NCI-H146 treated with DMSO at 0.1 percent for 48 hours (cell line): ENCODE measurements around the gene COX18.

Experiments used
- DNase-seq: peaks from one replicate; lab custom pipeline; 2025; ENCODE audit not compliant: unreplicated experiment; lab: John Stamatoyannopoulos, UW

Gene COX18

DNA sequence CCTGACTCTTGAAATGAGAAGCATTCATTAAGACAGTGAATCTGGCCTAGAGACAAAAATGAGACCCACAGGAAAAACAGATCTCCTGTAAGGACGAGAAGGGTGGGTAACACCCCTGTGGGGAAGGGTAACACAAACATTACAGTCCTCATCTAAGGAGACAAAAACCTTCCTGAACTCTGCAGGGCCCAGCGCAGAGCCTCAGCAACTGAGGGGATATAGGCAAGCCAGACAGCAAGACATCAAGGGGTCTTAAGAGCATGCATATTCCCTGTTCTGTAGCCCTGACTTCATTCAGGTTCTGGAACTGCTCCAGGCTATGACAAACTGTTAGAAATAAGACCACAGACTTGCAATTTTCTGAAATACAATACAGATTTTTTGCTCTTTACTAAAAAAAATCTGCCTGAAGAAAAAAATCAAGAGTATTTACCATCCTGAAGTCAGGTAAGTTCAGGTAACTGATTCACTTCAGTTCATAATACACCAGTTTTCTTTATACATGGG is 15.5 kb downstream of the COX18 start:
- DNase-seq: no peak

- no peak for DNase-seq
These were observed 16.4 kb downstream of the COX18 start for GRCh38 chr4:73053076-73053475.

- no peak for DNase-seq
These were observed 17.9 kb downstream of the COX18 start for GRCh38 chr4:73051625-73052024.

GRCh38 chr4:73045879-73046278 is 23.6 kb downstream of the COX18 start:
- DNase-seq: no peak

DNA sequence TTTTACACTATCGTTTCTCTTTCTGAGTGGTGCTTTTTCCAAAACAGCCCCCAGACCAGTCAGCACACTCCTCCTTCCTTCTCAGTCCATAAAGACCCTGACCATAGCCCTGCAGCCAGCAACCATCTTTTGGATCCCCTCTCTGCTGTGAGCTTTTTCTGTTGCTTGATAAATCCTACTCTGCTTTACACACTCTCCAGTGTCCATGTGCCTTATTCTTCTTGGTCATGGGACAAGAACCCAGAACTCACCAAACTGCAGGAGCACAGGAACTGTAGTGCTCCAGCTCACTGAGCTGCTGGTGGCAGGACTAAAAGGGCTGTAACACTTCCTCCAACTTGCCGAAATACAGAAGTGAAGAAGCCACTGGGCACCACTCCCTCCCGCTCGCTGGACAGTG is 32.5 kb downstream of the COX18 start:
- DNase-seq: no peak

GRCh38 chr4:73036123-73036522 is 33.4 kb downstream of the COX18 start:
- DNase-seq: no peak

- no peak for DNase-seq
These were observed 34.6 kb downstream of the COX18 start for GRCh38 chr4:73034896-73035295.

- DNase-seq: no peak
These were observed 40.9 kb downstream of the COX18 start for GRCh38 chr4:73028621-73029020.

DNA sequence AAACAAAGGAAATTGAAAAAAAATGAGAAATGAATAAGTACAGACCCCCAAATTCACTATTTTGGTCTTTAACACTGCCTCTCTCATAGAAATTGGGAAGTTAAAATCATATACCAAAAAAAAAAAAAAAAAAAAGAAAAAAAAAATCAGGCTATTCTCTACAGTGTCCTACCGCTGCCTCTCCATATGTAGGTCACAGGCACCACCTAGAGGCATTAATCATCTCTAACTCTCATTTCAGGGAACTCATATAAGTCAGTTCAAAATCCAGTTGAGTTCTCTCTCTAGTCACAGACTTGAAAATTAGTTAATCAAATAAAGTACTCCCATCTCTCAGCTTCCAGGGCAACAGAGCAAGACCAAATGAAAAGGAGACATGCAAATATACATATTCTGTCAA is 47.9 kb downstream of the COX18 start:
- DNase-seq: no peak

DNA sequence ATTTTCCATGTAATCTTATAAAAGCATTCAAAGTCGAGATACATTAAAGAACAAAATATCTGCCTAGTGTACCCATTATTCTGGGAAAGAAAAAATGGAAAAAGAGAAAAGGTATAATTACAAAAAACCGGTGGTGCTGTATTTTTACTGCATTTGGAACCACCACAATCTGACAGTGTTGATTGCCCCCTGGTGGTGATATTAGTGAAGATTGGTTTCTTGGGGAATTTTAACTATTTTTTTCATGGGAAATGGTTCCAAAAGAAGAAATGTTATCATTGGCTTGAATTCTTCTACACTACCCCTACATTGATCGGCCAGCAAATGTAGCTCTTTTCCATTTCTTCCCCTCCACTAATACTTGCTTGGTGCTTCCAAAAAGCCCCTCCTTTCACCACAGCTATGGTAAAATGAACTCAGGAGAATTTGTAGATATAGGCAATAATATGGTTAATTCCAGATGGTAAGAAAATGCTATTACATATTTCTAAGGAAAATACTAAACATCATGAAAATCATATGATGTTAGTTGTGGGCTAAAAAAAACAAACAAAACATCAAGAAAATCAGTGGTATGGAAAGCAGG is 50.0 kb downstream of the COX18 start:
- DNase-seq: no peak

DNA sequence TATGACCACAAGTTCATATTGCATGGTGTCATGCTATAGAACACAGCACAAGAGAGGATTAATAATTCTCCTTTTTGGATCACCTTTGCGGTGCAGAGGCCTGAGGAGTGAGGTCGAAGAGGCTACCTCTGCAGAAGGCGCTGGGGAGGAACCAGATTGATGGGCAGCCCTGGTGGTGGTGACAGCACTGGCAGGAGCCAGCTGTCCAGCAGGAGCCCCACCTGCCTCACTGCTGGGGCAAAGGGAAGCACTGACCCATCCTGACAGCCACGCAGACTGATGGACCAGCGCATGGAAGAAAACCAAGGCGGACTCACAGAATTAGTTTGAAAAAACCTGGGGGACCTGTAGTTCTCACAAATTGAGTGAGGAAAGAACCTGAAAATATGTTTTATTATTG is 50.9 kb downstream of the COX18 start:
- DNase-seq: no peak

DNA sequence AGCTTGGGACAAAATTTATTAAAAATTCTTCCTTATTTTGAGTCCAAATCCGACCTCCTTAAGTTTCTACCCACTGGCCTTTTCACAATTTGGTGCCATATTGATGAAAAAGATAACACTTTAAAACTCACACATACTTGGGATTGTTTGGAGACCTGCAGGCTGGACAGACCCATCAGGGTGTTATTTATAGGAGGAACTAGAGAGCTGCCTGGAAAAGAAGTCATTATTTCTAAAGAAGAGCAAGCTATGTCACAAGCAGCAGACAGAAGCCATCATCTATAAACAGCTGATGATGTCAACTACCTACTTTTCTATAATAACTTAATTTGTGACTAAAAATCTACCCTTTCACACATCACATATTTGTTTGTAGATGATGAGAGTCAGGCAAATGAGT is 56.2 kb downstream of the COX18 start:
- DNase-seq: no peak

DNA sequence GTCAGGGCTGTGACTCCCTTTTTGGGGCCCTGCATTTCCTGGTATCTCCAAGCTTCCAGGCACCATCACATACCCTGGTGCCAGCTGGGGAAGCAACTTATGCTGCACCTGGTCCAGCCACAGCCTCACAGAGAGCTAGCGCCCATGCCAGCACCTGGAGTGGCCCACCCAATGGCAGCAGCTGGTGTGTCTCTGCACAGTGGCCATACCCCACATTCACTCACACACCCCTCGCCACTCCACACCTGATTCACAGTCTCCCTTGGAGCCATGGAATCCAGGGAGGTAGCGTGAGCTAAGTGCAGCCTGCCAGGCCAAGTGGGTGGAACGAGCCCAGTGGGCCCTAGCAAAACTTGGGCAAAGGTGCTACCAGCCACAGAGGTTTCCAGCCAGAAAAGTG is 56.8 kb downstream of the COX18 start:
- no peak for DNase-seq

DNA sequence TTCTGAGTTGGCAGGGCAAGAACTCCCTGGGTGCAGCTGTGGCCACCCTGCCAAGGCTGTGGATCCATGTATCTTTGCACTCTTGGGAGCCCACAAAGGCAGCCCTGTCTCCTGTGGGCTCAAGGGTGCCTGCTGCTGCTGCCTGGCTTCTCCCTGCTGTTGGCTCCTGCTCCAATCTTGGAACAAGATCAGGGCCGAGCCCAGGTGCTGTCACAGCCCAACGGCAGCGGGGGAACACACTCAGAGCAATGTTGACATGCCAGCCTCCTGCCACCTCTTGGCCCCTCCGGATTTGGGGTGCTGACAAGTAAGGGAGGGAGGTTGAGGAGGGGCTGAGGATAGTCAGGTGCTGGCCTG is 57.9 kb downstream of the COX18 start:
- DNase-seq: no peak

GRCh38 chr4:73010789-73011628 is 58.5 kb downstream of the COX18 start:
- DNase-seq: no peak

- no peak for DNase-seq
These were observed 61.9 kb downstream of the COX18 start for GRCh38 chr4:73007526-73008100.

DNA sequence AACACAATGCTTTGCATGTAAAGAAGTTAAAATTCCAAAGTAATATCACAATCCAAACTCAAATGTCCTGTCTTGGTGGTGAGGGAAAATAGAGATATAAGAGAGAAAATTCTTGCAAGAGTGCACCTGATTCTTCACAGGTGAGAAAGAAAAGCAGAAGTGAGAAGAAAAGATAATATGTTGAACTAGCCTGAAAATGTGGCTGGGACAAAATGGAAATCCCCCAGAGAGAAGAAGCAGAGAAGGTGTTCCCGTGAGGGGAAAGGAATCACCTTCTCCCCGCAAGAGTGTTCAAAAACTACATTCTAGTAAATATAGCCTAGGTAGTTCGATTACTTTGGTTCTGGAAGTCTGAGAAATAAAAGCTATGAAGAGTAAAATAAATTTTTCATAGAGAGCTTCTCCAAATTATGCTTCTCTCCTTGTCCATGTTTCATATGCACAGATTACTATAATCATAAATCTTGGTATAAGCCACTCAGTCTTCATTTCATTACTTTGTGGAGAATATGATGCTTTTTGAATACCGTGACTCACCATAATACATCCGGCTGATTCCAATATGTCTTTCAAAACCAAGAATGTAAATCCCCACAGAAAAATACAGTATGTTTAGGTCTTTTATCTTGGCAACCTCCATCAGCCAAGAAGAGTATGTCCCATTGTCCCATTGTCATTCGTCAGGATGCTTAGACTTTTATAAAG is 63.1 kb downstream of the COX18 start:
- DNase-seq: no peak

DNA sequence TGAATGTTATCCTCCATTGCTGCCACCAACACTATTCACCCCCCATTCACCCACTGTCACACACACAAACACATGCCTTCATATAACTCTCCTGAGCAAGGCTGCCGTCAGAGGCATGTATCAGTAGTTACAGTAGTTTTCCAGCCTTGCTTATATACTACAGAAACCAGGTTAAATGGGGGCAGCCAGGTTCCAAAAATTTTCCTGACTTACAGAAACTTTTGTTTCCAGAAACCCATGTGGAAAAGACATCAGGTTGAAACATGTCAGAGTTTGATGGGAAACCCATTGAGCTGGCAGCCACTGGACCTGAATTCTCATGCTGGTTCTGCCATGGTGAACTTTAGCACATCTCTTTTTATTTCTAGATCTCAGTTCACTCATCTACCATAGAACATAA is 64.0 kb downstream of the COX18 start:
- DNase-seq: no peak
